Measurements from ENCODE around the gene LTBP1.

Gene LTBP1

GRCh38 chr2:33099989-33100388, 153.2 kb downstream of the LTBP1 start:
- no peak for TF ChIP-seq CTCF (IDR thresholded peaks at IDR 0.05; ENCODE audit: insufficient read depth, low read length, poor library complexity, severe bottlenecking)

GRCh38 chr2:33100921-33101320, 154.2 kb downstream of the LTBP1 start:
- no peaks in the 10 kb centered on the region for H3K27me3 ChIP-seq (replicated peaks; ENCODE audit: control insufficient read depth, insufficient read depth, low read length)
- no peaks in the 10 kb centered on the region for H3K36me3 ChIP-seq (ENCODE audit: control insufficient read depth, insufficient read depth, low read length)
- no peak overlapping the region for H3K4me3 ChIP-seq (replicated peaks; ENCODE audit: low read depth, low read length)
- DNase-seq (ENCODE audit: extremely low read depth, insufficient read length), result no peak
- TF ChIP-seq CTCF (IDR thresholded peaks at IDR 0.05; ENCODE audit: insufficient read depth, low read length, poor library complexity, severe bottlenecking), result no peak

More at GRCh38 chr2:33099989-33100388, 153.2 kb downstream of the LTBP1 start:
- no peaks in the 10 kb centered on the region for H3K36me3 ChIP-seq (ENCODE audit: control insufficient read depth, insufficient read depth, low read length)
- no peaks in the 10 kb centered on the region for H3K27me3 ChIP-seq (replicated peaks; ENCODE audit: control insufficient read depth, insufficient read depth, low read length)
- no peak overlapping the region for H3K4me3 ChIP-seq (replicated peaks; ENCODE audit: low read depth, low read length)
- DNase-seq (ENCODE audit: extremely low read depth, insufficient read length), result no peak

- Histone ChIP-seq H3K4me3 (replicated peaks; ENCODE audit: low read depth, low read length) (no peak overlapping the region), H3K36me3 (ENCODE audit: control insufficient read depth, insufficient read depth, low read length) (no peaks in the 10 kb centered on the region), H3K27me3 (replicated peaks; ENCODE audit: control insufficient read depth, insufficient read depth, low read length) (no peaks in the 10 kb centered on the region)
- no peak for DNase-seq (ENCODE audit: extremely low read depth, insufficient read length)
- TF ChIP-seq CTCF (IDR thresholded peaks at IDR 0.05; ENCODE audit: insufficient read depth, low read length, poor library complexity, severe bottlenecking), result no peak
Observed at GRCh38 chr2:33104052-33104623, 157.4 kb downstream of the LTBP1 start.

GRCh38 chr2:33104726-33105125, 158.0 kb downstream of the LTBP1 start:
- no peaks in the 10 kb centered on the region for H3K27me3 ChIP-seq (replicated peaks; ENCODE audit: control insufficient read depth, insufficient read depth, low read length)
- no peaks in the 10 kb centered on the region for H3K36me3 ChIP-seq (ENCODE audit: control insufficient read depth, insufficient read depth, low read length)
- no peak for DNase-seq (ENCODE audit: extremely low read depth, insufficient read length)
- no peak for TF ChIP-seq CTCF (IDR thresholded peaks at IDR 0.05; ENCODE audit: insufficient read depth, low read length, poor library complexity, severe bottlenecking)
- no peak overlapping the region for H3K4me3 ChIP-seq (replicated peaks; ENCODE audit: low read depth, low read length)

GRCh38 chr2:33106115-33106514, 159.4 kb downstream of the LTBP1 start:
- Histone ChIP-seq H3K27me3 (replicated peaks; ENCODE audit: control insufficient read depth, insufficient read depth, low read length) (no peaks in the 10 kb centered on the region), H3K4me3 (replicated peaks; ENCODE audit: low read depth, low read length) (no peak overlapping the region), H3K36me3 (ENCODE audit: control insufficient read depth, insufficient read depth, low read length) (no peaks in the 10 kb centered on the region)
- TF ChIP-seq CTCF (IDR thresholded peaks at IDR 0.05; ENCODE audit: insufficient read depth, low read length, poor library complexity, severe bottlenecking), result no peak
- no peak for DNase-seq (ENCODE audit: extremely low read depth, insufficient read length)

Measured in GM06990 (cell line).